Left colon (tissue), 2 donors: Measurements from ENCODE around the gene PTPRD. TPM values are rescaled to one million over a fixed set of nuclear protein-coding genes. Genes with fewer than 3 reads are reported as not detected.
"Not testable (repeated sequence)": the region's sequence is repeated elsewhere in the genome, so short reads cannot be mapped to it uniquely, and the experiment has no call there.

Experiments used
- ATAC-seq: fragments of 200-7000 bp; cut with Tn5 transposase; one replicate; pipeline ENCODE4 v1.9.1; 2020; ENCODE audit warnings: mild to moderate bottlenecking, moderate library complexity
- DNase-seq, 2 donors: peaks; one replicate each; pipeline ENCODE4 v3.0.0-alpha.2; 2020
- intact Hi-C, 2 donors: fragments of 100-400 bp; cut with DNase I in 1 of 2; cut with micrococcal nuclease in 1 of 2; formaldehyde crosslinking; loops; one replicate each; pipeline versions ENCODE4 v1.11.2 to v1.14.0; 2022; cut with DNase I, micrococcal nuclease
- total RNA-seq, 2 donors: library from RNA; stranded (reverse); fragmentation: NEBNext Ultra II Directional; extraction: Animal tissue kit (Norgen Biotek cat#: 25700); gene quantifications; one replicate each; pipeline ENCODE4 v1.2.1, GENCODE V29; 2021
- donor health status: DM: no; HTN: no; CAD: no.
- donor health status: DM: yes; HTN: yes; CAD: no.

Gene PTPRD
- total RNA-seq, 2 donors from 2014 or later, result 95.1 to 107 TPM

GRCh38 chr9:8962084-8962483 is 1650.7 kb downstream of the PTPRD start:
- intact Hi-C loops, result no loop called here
- no peak for DNase-seq
- no peak for ATAC-seq

- DNase-seq (peak in 1 of 2 donors; percentile 22), ATAC-seq (no peak)
These were observed 1651.5 kb downstream of the PTPRD start for GRCh38 chr9:8961186-8961851.

GRCh38 chr9:8960254-8960653 is 1652.5 kb downstream of the PTPRD start:
- ATAC-seq (no peak), DNase-seq (no peak)
- intact Hi-C loops, result no loop called here

More at GRCh38 chr9:8961186-8961851, 1651.5 kb downstream of the PTPRD start:
- intact Hi-C loops, result no loop called here

- no peak for ATAC-seq
These were observed 1654.4 kb downstream of the PTPRD start for GRCh38 chr9:8958358-8958757.

GRCh38 chr9:8955315-8955714 is 1657.5 kb downstream of the PTPRD start:
- DNase-seq (no peak), ATAC-seq (no peak)
- intact Hi-C loops, result no loop called here

More at GRCh38 chr9:8958358-8958757, 1654.4 kb downstream of the PTPRD start:
- DNase-seq, result no peak
- intact Hi-C loops, result no loop called here

- ATAC-seq, result no peak
These were observed 1666.3 kb downstream of the PTPRD start for GRCh38 chr9:8946461-8946860.

GRCh38 chr9:8943392-8943791 is 1669.4 kb downstream of the PTPRD start:
- ATAC-seq (no peak), DNase-seq (no peak)
- intact Hi-C loops, result no loop called here

More at GRCh38 chr9:8946461-8946860, 1666.3 kb downstream of the PTPRD start:
- intact Hi-C loops, result no loop called here
- no peak for DNase-seq

- no peak for ATAC-seq
- intact Hi-C loops, result no loop called here
These were observed 1672.2 kb downstream of the PTPRD start for GRCh38 chr9:8940650-8941049.

GRCh38 chr9:8926461-8926860 is 1686.3 kb downstream of the PTPRD start:
- ATAC-seq, result no peak
- intact Hi-C loops, result no loop called here
- no peak for DNase-seq

More at GRCh38 chr9:8940650-8941049, 1672.2 kb downstream of the PTPRD start:
- no peak for DNase-seq

- no peak for ATAC-seq
- intact Hi-C loops, result no loop called here
These were observed 1688.2 kb downstream of the PTPRD start for GRCh38 chr9:8924562-8924961.

GRCh38 chr9:8920478-8921183 is 1692.2 kb downstream of the PTPRD start:
- intact Hi-C loops, ATAC-seq, DNase-seq: not testable (repeated sequence)

More at GRCh38 chr9:8924562-8924961, 1688.2 kb downstream of the PTPRD start:
- DNase-seq, result no peak

GRCh38 chr9:8917956-8918739 is 1694.7 kb downstream of the PTPRD start:
- no peak for ATAC-seq
- DNase-seq, result no peak
- intact Hi-C loops, result no loop called here

- ATAC-seq (no peak), DNase-seq (no peak)
- intact Hi-C loops, result no loop called here
These were observed 1696.0 kb downstream of the PTPRD start for GRCh38 chr9:8916771-8917170.

GRCh38 chr9:8907868-8908267 is 1704.9 kb downstream of the PTPRD start:
- ATAC-seq, result no peak
- DNase-seq, result no peak
- intact Hi-C loops, result no loop called here

- intact Hi-C loops, result no loop called here
- no peak for ATAC-seq
- DNase-seq, result no peak
These were observed 1707.1 kb downstream of the PTPRD start for GRCh38 chr9:8905731-8906130.

- DNase-seq (no peak), ATAC-seq (no peak)
- intact Hi-C loops, result no loop called here
These were observed 1707.9 kb downstream of the PTPRD start for GRCh38 chr9:8904771-8905515.

- ATAC-seq (no peak), DNase-seq (no peak)
- intact Hi-C loops, result no loop called here
These were observed 1709.7 kb downstream of the PTPRD start for GRCh38 chr9:8903077-8903476.

GRCh38 chr9:8901146-8901545 is 1711.7 kb downstream of the PTPRD start:
- intact Hi-C loops, result no loop called here
- no peak for ATAC-seq

GRCh38 chr9:8899511-8899910 is 1713.3 kb downstream of the PTPRD start:
- DNase-seq, result no peak
- intact Hi-C loops, result no loop called here
- ATAC-seq, result no peak

More at GRCh38 chr9:8901146-8901545, 1711.7 kb downstream of the PTPRD start:
- DNase-seq, result no peak
